ENCODE measurements around the gene SH2D3A. TPM values are rescaled to one million over a fixed set of nuclear protein-coding genes. Genes with fewer than 3 reads are reported as not detected.

The SH2D3A gene
- total RNA-seq, 4 donors from 2014 or later, result 0.85 to 1.8 (median 1.3) TPM; not detected in 1

DNA sequence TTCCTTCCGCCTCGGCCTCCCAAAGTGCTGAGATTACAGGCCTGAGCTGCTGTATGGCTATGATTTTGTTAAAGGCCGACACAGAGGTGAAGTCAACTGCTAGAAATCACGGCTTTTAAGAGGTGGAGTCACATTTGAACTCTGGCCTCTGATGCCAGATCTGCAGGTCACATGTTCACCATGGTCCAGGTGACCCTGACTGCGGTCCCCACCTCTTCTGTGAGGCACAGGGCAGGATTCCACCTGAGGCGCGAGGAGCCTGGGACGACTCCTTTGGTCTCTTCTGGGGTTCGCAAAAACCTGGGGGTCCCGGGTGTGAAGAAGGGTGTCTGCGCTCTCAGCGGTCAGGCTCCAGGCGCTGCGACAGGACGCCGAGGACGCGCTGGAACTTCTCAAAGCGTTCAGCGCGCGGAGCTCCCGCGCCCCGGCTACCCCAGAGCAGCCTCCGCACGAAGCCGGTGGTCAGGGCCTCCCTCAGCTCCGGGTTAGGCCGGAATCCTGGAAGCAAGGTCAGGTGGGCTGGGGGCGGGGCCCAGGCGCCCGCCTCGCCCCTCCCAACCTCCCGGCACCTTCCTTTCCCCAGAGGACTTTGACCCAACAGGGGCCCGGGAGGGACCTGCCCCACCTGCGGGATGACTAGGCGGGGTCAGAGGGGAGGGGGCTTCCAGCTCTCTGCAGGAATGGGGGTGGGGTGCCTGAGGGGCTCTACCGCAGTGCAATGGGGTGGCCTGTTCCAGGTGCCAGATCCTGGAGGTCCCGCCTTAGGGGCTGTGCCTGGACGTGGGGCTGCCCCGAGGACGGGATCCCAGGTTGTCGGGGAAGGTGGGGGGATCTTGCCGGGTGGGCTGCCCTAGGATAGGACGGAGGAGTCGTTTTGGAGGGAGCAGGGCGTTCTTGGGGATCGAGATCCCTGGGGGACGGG, 14.7 kb downstream of the SH2D3A start:
- TF ChIP-seq, protein P1, sequence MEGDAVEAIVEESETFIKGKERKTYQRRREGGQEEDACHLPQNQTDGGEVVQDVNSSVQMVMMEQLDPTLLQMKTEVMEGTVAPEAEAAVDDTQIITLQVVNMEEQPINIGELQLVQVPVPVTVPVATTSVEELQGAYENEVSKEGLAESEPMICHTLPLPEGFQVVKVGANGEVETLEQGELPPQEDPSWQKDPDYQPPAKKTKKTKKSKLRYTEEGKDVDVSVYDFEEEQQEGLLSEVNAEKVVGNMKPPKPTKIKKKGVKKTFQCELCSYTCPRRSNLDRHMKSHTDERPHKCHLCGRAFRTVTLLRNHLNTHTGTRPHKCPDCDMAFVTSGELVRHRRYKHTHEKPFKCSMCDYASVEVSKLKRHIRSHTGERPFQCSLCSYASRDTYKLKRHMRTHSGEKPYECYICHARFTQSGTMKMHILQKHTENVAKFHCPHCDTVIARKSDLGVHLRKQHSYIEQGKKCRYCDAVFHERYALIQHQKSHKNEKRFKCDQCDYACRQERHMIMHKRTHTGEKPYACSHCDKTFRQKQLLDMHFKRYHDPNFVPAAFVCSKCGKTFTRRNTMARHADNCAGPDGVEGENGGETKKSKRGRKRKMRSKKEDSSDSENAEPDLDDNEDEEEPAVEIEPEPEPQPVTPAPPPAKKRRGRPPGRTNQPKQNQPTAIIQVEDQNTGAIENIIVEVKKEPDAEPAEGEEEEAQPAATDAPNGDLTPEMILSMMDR (IDR thresholded peaks at IDR 0.05; ENCODE audit: low read depth), result no peak

DNA sequence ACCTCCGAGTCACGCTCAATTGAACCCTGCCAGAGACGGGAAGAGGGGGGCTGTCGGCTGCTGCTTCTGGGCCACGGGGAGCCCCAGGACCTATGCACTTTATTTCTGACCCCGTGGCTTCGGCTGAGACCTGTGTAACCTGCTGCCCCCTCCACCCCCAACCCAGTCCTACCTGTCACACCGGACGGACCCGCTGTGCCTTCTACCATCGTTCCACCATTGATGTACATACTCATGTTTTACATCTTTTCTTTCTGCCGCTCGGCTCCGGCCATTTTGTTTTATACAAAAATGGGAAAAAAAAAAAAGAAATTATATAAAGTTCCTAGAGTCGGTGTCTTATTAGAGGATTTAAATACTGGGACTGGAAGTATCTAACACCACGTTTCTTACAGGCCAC, 16.0 kb downstream of the SH2D3A start:
- TF ChIP-seq, protein P1 (IDR thresholded peaks at IDR 0.05; ENCODE audit: low read depth), result no peak

DNA sequence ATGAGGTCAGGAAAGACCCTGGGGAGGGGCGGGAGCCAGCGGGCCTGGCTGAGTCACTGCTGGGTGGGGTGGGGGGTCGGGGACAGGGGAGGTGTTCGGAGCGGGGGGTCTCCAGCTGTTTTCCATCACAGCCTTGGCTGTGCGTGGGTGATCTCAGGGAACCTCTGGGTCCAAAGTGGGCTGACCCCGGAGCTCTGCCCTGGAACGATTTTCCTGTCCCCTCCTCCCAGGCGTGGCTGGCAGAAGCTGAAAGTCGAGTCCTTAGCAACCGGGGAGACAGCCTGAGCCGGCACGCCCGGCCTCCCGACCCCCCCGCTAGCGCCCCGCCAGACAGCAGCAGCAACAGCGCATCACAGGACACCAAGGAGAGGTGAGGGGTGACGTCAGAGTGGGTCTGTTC, 17.2 kb downstream of the SH2D3A start:
- TF ChIP-seq, protein P1 (IDR thresholded peaks at IDR 0.05; ENCODE audit: low read depth), result no peak

DNA sequence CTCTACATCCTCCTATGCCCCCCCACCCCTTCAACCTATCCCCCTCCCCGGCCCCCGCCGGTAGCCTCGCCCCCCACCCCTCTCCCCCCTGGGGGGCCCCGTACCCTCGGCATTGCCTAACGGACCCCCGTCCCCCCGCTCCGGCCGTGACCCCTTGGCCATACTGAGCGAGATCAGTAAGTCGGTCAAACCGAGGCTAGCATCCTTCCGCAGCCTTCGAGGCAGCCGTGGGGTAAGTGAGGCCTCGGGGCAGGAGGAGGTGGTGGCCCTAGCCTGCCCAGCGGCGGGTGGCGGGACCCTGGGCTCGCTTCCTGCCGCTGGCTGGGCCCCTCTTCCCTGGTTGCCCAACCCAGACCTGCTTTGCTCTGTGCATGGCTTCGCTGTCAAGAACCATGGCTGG, 21.3 kb downstream of the SH2D3A start:
- TF ChIP-seq, protein P1 (IDR thresholded peaks at IDR 0.05; ENCODE audit: low read depth), result no peak

DNA sequence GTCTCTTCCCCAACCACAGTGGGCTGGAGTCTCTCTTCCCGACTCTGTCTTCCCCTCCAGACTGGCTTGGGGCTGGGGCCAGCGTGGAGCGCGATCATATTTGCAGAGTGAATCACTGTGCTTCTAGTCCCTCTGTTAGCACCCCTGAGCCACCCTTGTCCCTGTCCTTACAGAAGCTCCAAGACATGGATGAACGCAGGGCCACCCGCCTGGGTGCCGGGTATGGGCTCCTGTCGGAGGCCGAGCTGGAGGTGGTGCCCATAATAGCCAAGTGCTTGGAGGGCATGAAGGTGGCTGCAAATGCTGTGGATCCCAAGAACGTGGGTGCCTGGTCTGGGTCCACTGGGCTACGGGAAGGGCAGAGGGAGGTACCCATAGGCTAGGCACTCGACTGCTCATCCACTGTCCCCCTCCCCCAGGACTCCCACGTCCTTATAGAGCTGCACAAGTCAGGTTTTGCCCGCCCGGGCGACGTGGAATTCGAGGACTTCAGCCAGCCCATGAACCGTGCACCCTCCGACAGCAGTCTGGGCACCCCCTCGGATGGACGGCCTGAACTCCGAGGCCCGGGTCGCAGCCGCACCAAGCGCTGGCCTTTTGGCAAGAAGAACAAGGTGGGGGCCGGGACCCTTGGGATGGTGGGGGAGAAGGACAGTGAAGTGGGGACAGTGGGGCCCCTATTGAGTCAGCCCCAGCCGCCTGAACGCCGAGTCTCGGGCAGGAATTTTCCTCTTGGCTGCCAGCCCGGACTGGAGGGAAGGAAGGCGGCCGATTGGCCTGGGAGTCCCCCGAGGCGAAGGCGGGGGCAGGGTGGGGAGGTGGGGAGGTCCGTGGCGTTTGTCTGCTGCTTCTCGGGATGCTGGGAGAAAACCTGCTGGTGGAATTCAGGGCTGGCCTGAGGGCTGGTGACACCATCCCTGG, 22.6 kb downstream of the SH2D3A start:
- TF ChIP-seq, protein P1 (IDR thresholded peaks at IDR 0.05; ENCODE audit: low read depth), result no peak

DNA sequence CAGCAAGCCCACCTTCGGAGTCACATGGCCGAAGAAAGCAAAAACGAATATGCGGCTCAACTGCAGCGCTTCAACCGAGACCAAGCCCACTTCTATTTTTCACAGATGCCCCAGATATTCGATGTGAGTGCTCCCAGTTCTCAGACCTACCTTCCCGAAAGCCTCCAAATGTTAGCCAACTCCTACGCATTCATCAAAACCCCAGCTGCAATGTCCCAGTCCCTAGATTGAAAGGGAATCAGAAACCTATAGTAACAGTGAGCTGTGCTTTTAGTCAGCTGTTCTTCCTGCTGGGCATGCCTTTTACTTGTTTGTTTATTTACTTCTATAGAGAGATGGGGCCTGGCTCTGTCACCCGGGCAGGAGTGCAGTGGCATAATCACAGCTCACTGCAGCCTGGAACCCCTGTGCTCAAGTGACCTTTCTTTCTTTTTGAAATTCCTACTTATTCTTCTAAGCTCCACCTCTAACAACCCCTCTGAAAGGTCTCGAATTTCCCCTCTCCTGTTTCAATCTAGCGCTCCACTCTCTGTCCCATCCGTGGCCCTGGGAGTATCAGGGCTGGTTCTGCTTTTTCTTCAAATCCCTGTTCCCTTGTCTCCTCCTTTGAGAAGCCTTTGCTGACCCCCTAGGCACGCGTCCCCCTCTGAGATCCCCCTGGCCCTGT, 23.4 kb downstream of the SH2D3A start:
- TF ChIP-seq, protein P1 (IDR thresholded peaks at IDR 0.05; ENCODE audit: low read depth), result no peak
